Measurements from ENCODE around the gene RASAL2.

GRCh38 chr1:178502330-178502714 lies 408.4 kb downstream of the RASAL2 start:
- TF ChIP-seq PAX5 (IDR thresholded peaks at IDR 0.05; ENCODE audit: insufficient read depth, low read length, severe bottlenecking) (no peak), POLR2A (IDR thresholded peaks at IDR 0.05; ENCODE audit: low read depth, low read length) (no peak), POLR2AphosphoS5 (IDR thresholded peaks at IDR 0.05; ENCODE audit: low read depth, low read length) (no peak), TAF1 (IDR thresholded peaks at IDR 0.05; ENCODE audit: low read depth, low read length) (no peak), SPI1 (IDR thresholded peaks at IDR 0.05; ENCODE audit: low read depth, low read length) (no peak)

All from GM12891 (cell line).